HEK293 (cell line): ENCODE data around the gene PTPRN2.

Experiments
- ZBTB8A ChIP-seq: fragments of 450-650 bp; formaldehyde crosslinking; IDR thresholded peaks from 2 replicates; pipeline ENCODE4 v1.5.1; 2016; ENCODE audit warnings: missing biosample characterization, missing genetic modification characterization
- ZNF157 ChIP-seq: fragments of 450-650 bp; formaldehyde crosslinking; IDR thresholded peaks from 2 replicates; pipeline ENCODE4 v1.5.1; 2016; ENCODE audit warnings: missing biosample characterization, missing genetic modification characterization
- ZNF302 ChIP-seq: fragments of 450-650 bp; formaldehyde crosslinking; IDR thresholded peaks from 2 replicates; pipeline ENCODE4 v1.5.1; 2016; ENCODE audit warnings: missing biosample characterization, missing genetic modification characterization, low read depth
- ZNF433 ChIP-seq: fragments of 450-650 bp; formaldehyde crosslinking; IDR thresholded peaks from 2 replicates; pipeline ENCODE4 v1.5.1; 2016; ENCODE audit warnings: missing biosample characterization, missing genetic modification characterization, low read depth
- ZNF626 ChIP-seq: fragments of 450-650 bp; sonication (Bioruptor Pico); formaldehyde crosslinking; IDR thresholded peaks from 2 replicates; pipeline ENCODE4 v1.5.1; 2018; ENCODE audit warnings: missing biosample characterization, missing genetic modification characterization, inconsistent platforms
- TF ChIP-seq, protein P1 (sequence below): fragments of 450-650 bp; formaldehyde crosslinking; IDR thresholded peaks from 2 replicates; pipeline ENCODE4 v1.5.1; 2016; ENCODE audit warnings: missing biosample characterization, missing genetic modification characterization
- TF ChIP-seq, protein P2 (sequence below): fragments of 450-650 bp; formaldehyde crosslinking; IDR thresholded peaks from 2 replicates; pipeline ENCODE4 v1.5.1; 2016; ENCODE audit warnings: missing biosample characterization, missing genetic modification characterization

DNA sequence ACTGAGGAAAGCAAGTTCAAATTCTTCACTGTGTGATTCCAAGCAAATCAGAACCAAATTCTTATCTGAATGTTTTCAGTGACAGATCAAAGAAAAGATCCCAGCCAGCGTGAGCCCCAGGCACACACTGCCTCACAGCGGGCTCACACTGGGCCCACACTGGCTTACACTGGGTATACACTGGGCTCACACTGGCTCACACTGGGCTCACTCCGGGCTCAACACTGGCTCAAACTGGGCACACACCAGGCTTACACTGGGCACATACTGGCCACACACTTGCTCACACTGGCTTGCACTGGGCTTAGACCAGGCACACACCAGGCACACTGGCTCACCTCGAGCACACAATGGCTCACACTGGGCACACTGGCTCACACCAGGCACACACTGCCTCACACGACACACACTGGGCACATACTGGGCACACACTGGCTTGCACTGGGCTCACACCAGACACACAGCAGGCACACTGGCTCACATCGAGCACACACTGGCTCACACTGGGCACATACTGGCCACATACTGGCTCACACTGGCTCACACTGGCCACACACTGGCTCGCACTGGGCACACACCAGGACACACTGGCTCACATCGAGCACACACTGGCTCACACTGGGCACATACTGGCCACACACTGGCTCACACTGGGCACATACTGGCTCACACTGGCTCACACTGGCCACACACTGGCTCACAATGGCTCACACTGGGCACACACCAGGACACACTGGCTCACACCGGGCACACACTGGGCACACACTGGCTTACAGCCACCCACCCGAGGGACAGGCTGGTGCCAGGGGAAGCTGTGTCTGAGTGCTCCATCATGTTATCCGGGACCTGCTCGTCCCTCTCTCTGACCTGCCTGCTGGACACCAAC, 156.3 kb downstream of the PTPRN2 start:
- TF ChIP-seq ZNF626 (tag by site-specific recombination) (no peak), ZNF433 (no peak), ZBTB8A (no peak), ZNF302 (tag by site-specific recombination) (no peak), ZNF157 (tag by site-specific recombination) (no peak)
- TF ChIP-seq, protein P1, sequence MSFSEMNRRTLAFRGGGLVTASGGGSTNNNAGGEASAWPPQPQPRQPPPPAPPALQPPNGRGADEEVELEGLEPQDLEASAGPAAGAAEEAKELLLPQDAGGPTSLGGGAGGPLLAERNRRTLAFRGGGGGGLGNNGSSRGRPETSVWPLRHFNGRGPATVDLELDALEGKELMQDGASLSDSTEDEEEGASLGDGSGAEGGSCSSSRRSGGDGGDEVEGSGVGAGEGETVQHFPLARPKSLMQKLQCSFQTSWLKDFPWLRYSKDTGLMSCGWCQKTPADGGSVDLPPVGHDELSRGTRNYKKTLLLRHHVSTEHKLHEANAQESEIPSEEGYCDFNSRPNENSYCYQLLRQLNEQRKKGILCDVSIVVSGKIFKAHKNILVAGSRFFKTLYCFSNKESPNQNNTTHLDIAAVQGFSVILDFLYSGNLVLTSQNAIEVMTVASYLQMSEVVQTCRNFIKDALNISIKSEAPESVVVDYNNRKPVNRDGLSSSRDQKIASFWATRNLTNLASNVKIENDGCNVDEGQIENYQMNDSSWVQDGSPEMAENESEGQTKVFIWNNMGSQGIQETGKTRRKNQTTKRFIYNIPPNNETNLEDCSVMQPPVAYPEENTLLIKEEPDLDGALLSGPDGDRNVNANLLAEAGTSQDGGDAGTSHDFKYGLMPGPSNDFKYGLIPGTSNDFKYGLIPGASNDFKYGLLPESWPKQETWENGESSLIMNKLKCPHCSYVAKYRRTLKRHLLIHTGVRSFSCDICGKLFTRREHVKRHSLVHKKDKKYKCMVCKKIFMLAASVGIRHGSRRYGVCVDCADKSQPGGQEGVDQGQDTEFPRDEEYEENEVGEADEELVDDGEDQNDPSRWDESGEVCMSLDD (tag by site-specific recombination): no peak
- TF ChIP-seq, protein P2, sequence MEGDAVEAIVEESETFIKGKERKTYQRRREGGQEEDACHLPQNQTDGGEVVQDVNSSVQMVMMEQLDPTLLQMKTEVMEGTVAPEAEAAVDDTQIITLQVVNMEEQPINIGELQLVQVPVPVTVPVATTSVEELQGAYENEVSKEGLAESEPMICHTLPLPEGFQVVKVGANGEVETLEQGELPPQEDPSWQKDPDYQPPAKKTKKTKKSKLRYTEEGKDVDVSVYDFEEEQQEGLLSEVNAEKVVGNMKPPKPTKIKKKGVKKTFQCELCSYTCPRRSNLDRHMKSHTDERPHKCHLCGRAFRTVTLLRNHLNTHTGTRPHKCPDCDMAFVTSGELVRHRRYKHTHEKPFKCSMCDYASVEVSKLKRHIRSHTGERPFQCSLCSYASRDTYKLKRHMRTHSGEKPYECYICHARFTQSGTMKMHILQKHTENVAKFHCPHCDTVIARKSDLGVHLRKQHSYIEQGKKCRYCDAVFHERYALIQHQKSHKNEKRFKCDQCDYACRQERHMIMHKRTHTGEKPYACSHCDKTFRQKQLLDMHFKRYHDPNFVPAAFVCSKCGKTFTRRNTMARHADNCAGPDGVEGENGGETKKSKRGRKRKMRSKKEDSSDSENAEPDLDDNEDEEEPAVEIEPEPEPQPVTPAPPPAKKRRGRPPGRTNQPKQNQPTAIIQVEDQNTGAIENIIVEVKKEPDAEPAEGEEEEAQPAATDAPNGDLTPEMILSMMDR (tag by site-specific recombination): no peak
